ENCODE data around the gene CYP4B1. TPM values are rescaled to one million over a fixed set of nuclear protein-coding genes. Genes with fewer than 3 reads are reported as not detected.

Gene CYP4B1
- total and polyA plus RNA-seq, 10 of the 15 experiments (the other 5 are each of a cell fraction or from before 2014, with no cell fraction given): 0.38 TPM; not detected in 9

- TF ChIP-seq IRF5 (IDR thresholded peaks at IDR 0.05; ENCODE audit: borderline replicate concordance) (no peak), SMAD1 (IDR thresholded peaks at IDR 0.05; ENCODE audit: low read depth, partially characterized antibody) (no peak), CHD2 (IDR thresholded peaks at IDR 0.05; ENCODE audit: borderline replicate concordance, low read depth, low read length) (no peak), ZNF24 (IDR thresholded peaks at IDR 0.05) (no peak), USF1 (IDR thresholded peaks at IDR 0.05; ENCODE audit: borderline replicate concordance, extremely low read length, insufficient read depth, low read depth, low read length) (no peak)
Observed at GRCh38 chr1:46755121-46755520, 43.7 kb upstream of the CYP4B1 start (continued).

- Histone ChIP-seq H3K79me2 (ENCODE audit: control insufficient read depth, insufficient read depth, low read length) (no peaks in the 10 kb centered on the region), H3K4me3 (no peak overlapping the region), H3K9ac (ENCODE audit: control insufficient read depth, insufficient read depth, low read length) (no peak overlapping the region), H4K20me1 (ENCODE audit: control insufficient read depth, insufficient read depth) (no peaks in the 10 kb centered on the region), H3K4me2 (ENCODE audit: control insufficient read depth, insufficient read depth) (no peak overlapping the region), H3K36me3 (ENCODE audit: control insufficient read depth in 2 of 2, insufficient read depth in 2 of 2, low read length in 1 of 2) (no peaks in the 10 kb centered on the region), H3K9me3 (replicated peaks; ENCODE audit: control insufficient read depth, insufficient read depth, low read length) (no peaks in the 10 kb centered on the region), H3K4me1 (ENCODE audit: control insufficient read depth, insufficient read depth, low read length) (no peaks in the 10 kb centered on the region), H3K27ac (ENCODE audit: control insufficient read depth, insufficient read depth) (no peak overlapping the region), H2AFZ (ENCODE audit: control insufficient read depth, low read depth, low read length) (no peak overlapping the region), H3K27me3 (replicated peaks in 1 of 2; ENCODE audit: control insufficient read depth in 2 of 2, insufficient read depth in 2 of 2, low read length in 1 of 2) (no peaks in the 10 kb centered on the region; a peak in 1 of 4 replicates)
- FAIRE-seq: no peak
- ChIA-PET CTCF (interaction anchor here (0.9 kb wide), 1 partner anchor 10 kb away, joined by 3 read pairs; no protein-coding TSS in a partner anchor), SMC1A (ENCODE audit: uncharacterized antibody, unreplicated experiment) (interaction anchor here (0.6 kb wide), 1 partner anchor 265 kb away, joined by 3 read pairs; no protein-coding TSS in a partner anchor), RAD21 (ENCODE audit: unreplicated experiment) (no interaction called here), POLR2A (no interaction called here)
- in situ Hi-C loops (cut with MboI) (no loop called here), intact Hi-C loops (cut with micrococcal nuclease; ENCODE audit: unreplicated experiment) (no loop called here)
- DNase-seq (ENCODE audit: low read depth, low spot score): no peak
- no TSS peak for BruUV-seq (replicated peaks)
- no peak for ATAC-seq
- 12% methylated on average over 6 of the region's 6 CpGs for WGBS (ENCODE audit: insufficient coverage, insufficient replicate concordance, low lambda C conversion rate, missing lambda C conversion rate)
- TF ChIP-seq REST (IDR thresholded peaks at IDR 0.05; ENCODE audit: low read depth, low read length): no peak
- TF ChIP-seq TBL1XR1 (IDR thresholded peaks at IDR 0.05; ENCODE audit: low read depth, low read length): no peak
- no peak for TF ChIP-seq GABPA (IDR thresholded peaks at IDR 0.05; ENCODE audit: low read depth)
- TF ChIP-seq EGR1 (IDR thresholded peaks at IDR 0.05; ENCODE audit: borderline replicate concordance in 1 of 2, low read depth in 2 of 2, low read length in 2 of 2): no peak
- TF ChIP-seq TCF7 (IDR thresholded peaks at IDR 0.05; ENCODE audit: borderline replicate concordance): no peak
- TF ChIP-seq KDM1A (IDR thresholded peaks at IDR 0.05; ENCODE audit: borderline replicate concordance): no peak
- TF ChIP-seq SMAD5 (IDR thresholded peaks at IDR 0.05; ENCODE audit: low read depth): no peak
- no peak for TF ChIP-seq E2F4 (IDR thresholded peaks at IDR 0.05; ENCODE audit: low read depth, low read length)
Observed at GRCh38 chr1:46757247-46757955, 41.4 kb upstream of the CYP4B1 start.

All from GM12878 (cell line).